Measurements from ENCODE around the gene GATD1. TPM values are rescaled to one million over a fixed set of nuclear protein-coding genes. Genes with fewer than 3 reads are reported as not detected.
A peak's percentile ranks its signal among the peaks of the same experiment; 100 is the strongest.

The GATD1 gene
- total and polyA plus RNA-seq, 9 of the 15 experiments (the other 6 are each of a cell fraction or from before 2014, with no cell fraction given), result 2.8 to 144 (median 36.9) TPM

GRCh38 chr11:777288-778255 is at the start of gene GATD1 (continued):
- TF ChIP-seq GABPA (tag; conservative IDR thresholded peaks at IDR 0.05; ENCODE audit: low read depth), result no peak; the same call in 1 of the 2 replicates
- no peak for TF ChIP-seq ATF1 (CRISPR knock-in tag; IDR thresholded peaks at IDR 0.05)
- no peak for TF ChIP-seq ATF1 (tag; IDR thresholded peaks at IDR 0.05)
- no peak for TF ChIP-seq PCBP2 (IDR thresholded peaks at IDR 0.05; ENCODE audit: low read depth, low read length, poor library complexity, severe bottlenecking)
- TF ChIP-seq E2F8 (IDR thresholded peaks at IDR 0.05; ENCODE audit: low read depth, partially characterized antibody), result no peak
- TF ChIP-seq CREBBP (IDR thresholded peaks at IDR 0.05; ENCODE audit: low read depth, low read length), result no peak
- TF ChIP-seq RAD21 (CRISPR knock-in tag; conservative IDR thresholded peaks at IDR 0.05 in 1 of 2, IDR thresholded peaks at IDR 0.05 in 1 of 2), result no peak
- 0 out of 2 replicates have a peak, but pooled peaks have one; percentile 22 for TF ChIP-seq JUN (IDR thresholded peaks at IDR 0.05; ENCODE audit: borderline replicate concordance, low read depth, low read length)
- TF ChIP-seq JUN (CRISPR knock-in tag; IDR thresholded peaks at IDR 0.05; ENCODE audit: borderline replicate concordance), result no peak
- TF ChIP-seq, protein P1, sequence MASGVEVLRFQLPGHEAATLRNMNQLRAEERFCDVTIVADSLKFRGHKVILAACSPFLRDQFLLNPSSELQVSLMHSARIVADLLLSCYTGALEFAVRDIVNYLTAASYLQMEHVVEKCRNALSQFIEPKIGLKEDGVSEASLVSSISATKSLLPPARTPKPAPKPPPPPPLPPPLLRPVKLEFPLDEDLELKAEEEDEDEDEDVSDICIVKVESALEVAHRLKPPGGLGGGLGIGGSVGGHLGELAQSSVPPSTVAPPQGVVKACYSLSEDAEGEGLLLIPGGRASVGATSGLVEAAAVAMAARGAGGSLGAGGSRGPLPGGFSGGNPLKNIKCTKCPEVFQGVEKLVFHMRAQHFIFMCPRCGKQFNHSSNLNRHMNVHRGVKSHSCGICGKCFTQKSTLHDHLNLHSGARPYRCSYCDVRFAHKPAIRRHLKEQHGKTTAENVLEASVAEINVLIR (CRISPR knock-in tag; IDR thresholded peaks at IDR 0.05), result no peak
- TF ChIP-seq, protein P2, sequence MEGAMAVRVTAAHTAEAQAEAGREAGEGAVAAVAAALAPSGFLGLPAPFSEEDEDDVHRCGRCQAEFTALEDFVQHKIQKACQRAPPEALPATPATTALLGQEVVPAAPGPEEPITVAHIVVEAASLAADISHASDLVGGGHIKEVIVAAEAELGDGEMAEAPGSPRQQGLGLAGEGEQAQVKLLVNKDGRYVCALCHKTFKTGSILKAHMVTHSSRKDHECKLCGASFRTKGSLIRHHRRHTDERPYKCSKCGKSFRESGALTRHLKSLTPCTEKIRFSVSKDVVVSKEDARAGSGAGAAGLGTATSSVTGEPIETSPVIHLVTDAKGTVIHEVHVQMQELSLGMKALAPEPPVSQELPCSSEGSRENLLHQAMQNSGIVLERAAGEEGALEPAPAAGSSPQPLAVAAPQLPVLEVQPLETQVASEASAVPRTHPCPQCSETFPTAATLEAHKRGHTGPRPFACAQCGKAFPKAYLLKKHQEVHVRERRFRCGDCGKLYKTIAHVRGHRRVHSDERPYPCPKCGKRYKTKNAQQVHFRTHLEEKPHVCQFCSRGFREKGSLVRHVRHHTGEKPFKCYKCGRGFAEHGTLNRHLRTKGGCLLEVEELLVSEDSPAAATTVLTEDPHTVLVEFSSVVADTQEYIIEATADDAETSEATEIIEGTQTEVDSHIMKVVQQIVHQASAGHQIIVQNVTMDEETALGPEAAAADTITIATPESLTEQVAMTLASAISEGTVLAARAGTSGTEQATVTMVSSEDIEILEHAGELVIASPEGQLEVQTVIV (CRISPR knock-in tag; IDR thresholded peaks at IDR 0.05; ENCODE audit: borderline replicate concordance), result no peak
- TF ChIP-seq POLR3G (IDR thresholded peaks at IDR 0.05; ENCODE audit: extremely low read depth, insufficient read length, insufficient replicate concordance), result no peak
- no peak for TF ChIP-seq KAT7 (CRISPR knock-in tag; IDR thresholded peaks at IDR 0.05; ENCODE audit: borderline replicate concordance)
- TF ChIP-seq ATF7 (IDR thresholded peaks at IDR 0.05), result 0 out of 2 replicates have a peak, but pooled peaks have one; percentile 25
- no peak for TF ChIP-seq NKRF (IDR thresholded peaks at IDR 0.05; ENCODE audit: borderline replicate concordance)
- no peak for TF ChIP-seq POLR2AphosphoS2 (IDR thresholded peaks at IDR 0.05; ENCODE audit: low read length)
- no peak for TF ChIP-seq SAFB (IDR thresholded peaks at IDR 0.05; ENCODE audit: borderline replicate concordance, low read depth, low read length)
- TF ChIP-seq MCM7 (IDR thresholded peaks at IDR 0.05), result no peak

Measured in K562 (cell line).